Astrocyte of the cerebellum (primary cell): ENCODE measurements around the gene HSPBP1.

Experiments
- DNase-seq: peaks from one replicate; pipeline ENCODE4 v3.0.0-alpha.2; 2011; ENCODE audit warnings: low read depth
- H3K4me3 ChIP-seq: 2 replicates; pipeline ENCODE4 v1.5.1; 2011; ENCODE audit warnings: mild to moderate bottlenecking, low read depth, low read length, moderate library complexity
- CTCF ChIP-seq: IDR thresholded peaks from 2 replicates; pipeline ENCODE4 v1.5.1; 2012; ENCODE audit warnings: low read length, low read depth, moderate library complexity, mild to moderate bottlenecking; ENCODE audit errors: missing control alignments
- in situ Hi-C: cut with HindIII; loops from 2 replicates; pipeline ENCODE4 v1.10.0; 2017; ENCODE audit warnings: low sequenced_read_pairs

Gene HSPBP1

GRCh38 chr19:55266840-55267239 is 13.1 kb downstream of the HSPBP1 start:
- TF ChIP-seq CTCF = no peak
- in situ Hi-C loops = no loop called here
- no peak overlapping the region for H3K4me3 ChIP-seq
- no peak for DNase-seq

DNA sequence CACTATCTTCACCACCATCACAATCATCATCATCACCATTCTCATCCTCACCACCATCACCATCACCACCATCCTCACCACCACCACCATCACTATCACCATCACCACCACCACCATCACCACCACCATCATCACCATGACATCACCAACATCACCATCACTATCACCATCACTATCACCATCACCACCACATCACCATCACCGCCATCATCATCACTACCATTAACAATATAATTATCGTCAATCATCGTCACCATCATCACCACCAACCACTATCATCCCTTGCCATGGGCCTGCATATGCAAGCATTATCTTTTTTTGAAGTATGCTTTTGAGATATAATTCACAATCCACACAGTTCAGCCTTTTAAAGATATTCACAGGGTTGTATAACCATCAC is 13.5 kb downstream of the HSPBP1 start:
- DNase-seq = no peak
- H3K4me3 ChIP-seq = no peak overlapping the region
- TF ChIP-seq CTCF = no peak
- in situ Hi-C loops = no loop called here

- TF ChIP-seq CTCF = no peak
- in situ Hi-C loops = no loop called here
- no peak for DNase-seq
- H3K4me3 ChIP-seq = no peak overlapping the region
Measured at GRCh38 chr19:55265723-55266386, 14.1 kb downstream of the HSPBP1 start.

DNA sequence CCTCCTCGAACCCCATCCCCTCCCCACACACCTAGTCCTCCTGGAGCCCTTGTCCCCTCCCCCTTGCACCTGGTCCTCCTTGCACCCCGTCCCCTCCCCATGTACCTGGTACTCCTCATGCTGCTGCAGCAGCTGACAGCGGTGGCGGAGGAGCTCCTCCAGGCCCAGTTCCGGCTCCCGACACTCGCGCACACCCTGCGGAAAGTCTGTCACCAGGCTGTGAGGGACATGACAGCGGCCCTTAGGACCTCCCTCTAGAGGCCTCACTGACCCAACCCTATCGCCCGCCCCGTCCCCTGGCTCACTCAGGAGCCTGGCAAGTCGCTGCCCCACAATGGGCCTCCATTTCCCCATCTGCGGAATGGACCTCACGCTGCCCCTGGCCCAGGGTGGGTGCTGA is 14.7 kb downstream of the HSPBP1 start:
- no peak for TF ChIP-seq CTCF
- DNase-seq = no peak
- H3K4me3 ChIP-seq = no peak overlapping the region
- in situ Hi-C loops = no loop called here

DNA sequence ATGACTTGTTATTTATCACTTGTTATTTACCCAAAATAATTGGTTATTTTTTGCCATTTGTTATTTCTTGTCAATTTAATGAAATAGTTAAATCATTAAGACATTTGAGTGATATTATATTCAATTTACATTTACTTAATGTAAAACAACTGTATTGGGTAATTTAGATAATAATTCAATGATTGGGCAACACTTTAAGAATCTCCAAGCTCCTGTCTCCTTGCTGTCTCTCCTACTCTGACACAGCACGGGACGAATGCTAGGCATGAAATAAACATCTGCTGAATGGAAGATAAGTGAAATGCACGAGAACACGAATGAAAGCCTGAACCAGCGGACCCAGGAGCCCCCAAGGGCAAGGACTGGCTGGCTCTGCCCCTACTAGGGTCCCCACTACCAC is 15.4 kb downstream of the HSPBP1 start:
- no peak for DNase-seq
- in situ Hi-C loops = no loop called here
- TF ChIP-seq CTCF = no peak

DNA sequence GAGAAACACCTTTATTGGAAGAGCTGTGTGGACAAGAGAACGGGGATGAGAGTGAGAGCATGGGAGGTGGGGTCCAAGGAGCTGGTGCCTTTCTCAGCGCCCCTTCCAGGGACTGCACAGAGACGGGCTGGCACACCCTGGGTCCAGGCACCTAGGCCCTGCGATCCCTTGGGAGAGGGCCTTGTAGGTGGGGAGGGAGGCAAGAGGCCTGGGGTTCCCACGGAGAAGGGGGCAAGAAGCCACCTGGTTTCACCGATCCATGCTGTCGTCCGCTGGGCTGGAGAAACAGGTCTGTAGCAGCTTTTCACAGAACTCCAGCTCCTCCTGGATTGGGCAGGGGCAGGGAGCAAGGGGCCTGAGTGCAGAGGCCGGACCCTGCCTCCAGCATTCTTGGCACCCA is 17.6 kb downstream of the HSPBP1 start:
- in situ Hi-C loops = no loop called here
- H3K4me3 ChIP-seq = no peak overlapping the region
- DNase-seq = no peak
- TF ChIP-seq CTCF = no peak

More for the DNA sequence above, 15.4 kb downstream of the HSPBP1 start:
- H3K4me3 ChIP-seq = no peak overlapping the region
